K562 (cell line): ENCODE measurements around the gene DGKB.

Experiments used
- NFYB ChIP-seq: IDR thresholded peaks from 2 replicates; pipeline ENCODE4 v1.6.1; 2011; ENCODE audit warnings: mild to moderate bottlenecking, moderate library complexity; ENCODE audit not compliant: insufficient read length; ENCODE audit errors: extremely low read depth
- ZNF121 ChIP-seq: sonication (generic); formaldehyde crosslinking; conservative IDR thresholded peaks from 2 replicates; pipeline ENCODE4 v1.8.0; 2022; ENCODE audit warnings: missing genetic modification reagents
- TF ChIP-seq, protein P1 (sequence below), 3 experiments: IDR thresholded peaks in 2 of 3; conservative IDR thresholded peaks in 1 of 3; 2 replicates each; pipeline ENCODE4 v1.5.1; 2011 to 2012; ENCODE audit warnings: low read length in 3 of 3, mild to moderate bottlenecking in 3 of 3, control low read depth in 2 of 3, improper control_type of control experiment in 1 of 3, inconsistent platforms in 1 of 3, low read depth in 1 of 3, mixed read lengths in 1 of 3, moderate library complexity in 1 of 3; ENCODE audit not compliant: insufficient read depth in 2 of 3

DNA sequence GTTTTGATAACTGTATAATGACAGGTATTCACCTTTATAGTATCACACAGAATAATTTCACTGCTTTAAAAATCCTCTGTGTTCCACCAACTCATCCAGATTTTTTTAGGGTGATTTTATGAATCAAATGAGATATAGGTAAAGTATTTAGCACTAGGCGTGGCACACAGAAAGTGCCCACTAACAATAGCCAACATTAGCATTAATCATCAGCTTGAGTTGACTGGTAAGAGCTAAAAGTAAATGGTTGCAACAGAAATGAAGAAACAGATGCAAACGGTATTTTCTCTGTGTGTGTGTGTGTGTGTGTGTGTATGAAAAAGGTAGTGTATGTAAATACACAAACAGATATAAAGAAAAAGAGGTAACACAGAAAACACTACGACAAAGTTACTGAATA lies 534.3 kb downstream of the DGKB start:
- no peak for TF ChIP-seq ZNF121 (CRISPR knock-in tag)
- TF ChIP-seq, protein P1, sequence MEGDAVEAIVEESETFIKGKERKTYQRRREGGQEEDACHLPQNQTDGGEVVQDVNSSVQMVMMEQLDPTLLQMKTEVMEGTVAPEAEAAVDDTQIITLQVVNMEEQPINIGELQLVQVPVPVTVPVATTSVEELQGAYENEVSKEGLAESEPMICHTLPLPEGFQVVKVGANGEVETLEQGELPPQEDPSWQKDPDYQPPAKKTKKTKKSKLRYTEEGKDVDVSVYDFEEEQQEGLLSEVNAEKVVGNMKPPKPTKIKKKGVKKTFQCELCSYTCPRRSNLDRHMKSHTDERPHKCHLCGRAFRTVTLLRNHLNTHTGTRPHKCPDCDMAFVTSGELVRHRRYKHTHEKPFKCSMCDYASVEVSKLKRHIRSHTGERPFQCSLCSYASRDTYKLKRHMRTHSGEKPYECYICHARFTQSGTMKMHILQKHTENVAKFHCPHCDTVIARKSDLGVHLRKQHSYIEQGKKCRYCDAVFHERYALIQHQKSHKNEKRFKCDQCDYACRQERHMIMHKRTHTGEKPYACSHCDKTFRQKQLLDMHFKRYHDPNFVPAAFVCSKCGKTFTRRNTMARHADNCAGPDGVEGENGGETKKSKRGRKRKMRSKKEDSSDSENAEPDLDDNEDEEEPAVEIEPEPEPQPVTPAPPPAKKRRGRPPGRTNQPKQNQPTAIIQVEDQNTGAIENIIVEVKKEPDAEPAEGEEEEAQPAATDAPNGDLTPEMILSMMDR (IDR thresholded peaks at IDR 0.05 in 2 of 3, conservative IDR thresholded peaks at IDR 0.05 in 1 of 3; ENCODE audit: insufficient read depth in 2 of 3, low read depth in 1 of 3, low read length in 3 of 3) = no peak
- TF ChIP-seq NFYB = no peak
